PFSK-1 (cell line): ENCODE data around the gene STX2.

Experiments
- FOXP2 ChIP-seq: optimal IDR thresholded peaks from 2 replicates; pipeline ENCODE3; 2011; ENCODE audit warnings: borderline replicate concordance, control low read depth, inconsistent platforms; ENCODE audit not compliant: insufficient read depth; ENCODE audit errors: extremely low read length, extremely low read depth
- POLR2AphosphoS5 ChIP-seq: IDR thresholded peaks from 2 replicates; pipeline ENCODE4 v1.6.1; 2012; ENCODE audit warnings: low read depth, mild to moderate bottlenecking, control low read depth, low read length, moderate library complexity
- SIN3A ChIP-seq: IDR thresholded peaks from 2 replicates; pipeline ENCODE4 v1.6.1; 2012; ENCODE audit warnings: mild to moderate bottlenecking, low read length, moderate library complexity, borderline replicate concordance; ENCODE audit not compliant: insufficient read depth
- TAF1 ChIP-seq: IDR thresholded peaks from 2 replicates; pipeline ENCODE4 v1.6.1; 2012; ENCODE audit warnings: low read length, control low read depth, borderline replicate concordance; ENCODE audit not compliant: insufficient read depth
- TF ChIP-seq, protein P1 (sequence below), 2 experiments: IDR thresholded peaks; 2 replicates each; pipeline versions ENCODE4 v1.6.1 to v1.8.0; 2011 to 2012; ENCODE audit warnings: low read depth in 2 of 2, low read length in 2 of 2, control low read depth in 1 of 2, inconsistent platforms in 1 of 2, mild to moderate bottlenecking in 1 of 2, moderate library complexity in 1 of 2; ENCODE audit not compliant: insufficient read depth in 1 of 2

DNA sequence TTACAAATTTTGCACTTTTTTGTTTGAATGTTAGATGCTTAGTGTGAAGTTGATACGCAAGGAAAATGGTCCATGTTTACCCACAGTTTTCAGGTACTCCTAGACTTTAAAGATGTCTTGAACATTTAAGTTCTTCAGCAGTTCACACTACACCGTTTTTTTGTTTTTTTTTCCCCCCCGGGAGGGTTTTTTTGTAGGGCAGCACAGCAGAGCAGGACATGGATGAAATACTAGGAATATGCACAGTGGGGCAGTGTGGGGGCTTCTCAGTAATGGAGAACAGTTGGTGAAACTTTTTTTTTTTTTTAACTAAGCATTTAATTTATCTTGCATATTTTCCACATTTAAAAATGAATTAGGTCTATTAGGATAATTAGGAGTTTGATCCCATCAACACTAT lies 37.7 kb upstream of the STX2 start:
- TF ChIP-seq FOXP2 (no peak), POLR2AphosphoS5 (no peak; the same call in 1 of the 2 replicates), TAF1 (no peak), SIN3A (no peak)
- TF ChIP-seq, protein P1, sequence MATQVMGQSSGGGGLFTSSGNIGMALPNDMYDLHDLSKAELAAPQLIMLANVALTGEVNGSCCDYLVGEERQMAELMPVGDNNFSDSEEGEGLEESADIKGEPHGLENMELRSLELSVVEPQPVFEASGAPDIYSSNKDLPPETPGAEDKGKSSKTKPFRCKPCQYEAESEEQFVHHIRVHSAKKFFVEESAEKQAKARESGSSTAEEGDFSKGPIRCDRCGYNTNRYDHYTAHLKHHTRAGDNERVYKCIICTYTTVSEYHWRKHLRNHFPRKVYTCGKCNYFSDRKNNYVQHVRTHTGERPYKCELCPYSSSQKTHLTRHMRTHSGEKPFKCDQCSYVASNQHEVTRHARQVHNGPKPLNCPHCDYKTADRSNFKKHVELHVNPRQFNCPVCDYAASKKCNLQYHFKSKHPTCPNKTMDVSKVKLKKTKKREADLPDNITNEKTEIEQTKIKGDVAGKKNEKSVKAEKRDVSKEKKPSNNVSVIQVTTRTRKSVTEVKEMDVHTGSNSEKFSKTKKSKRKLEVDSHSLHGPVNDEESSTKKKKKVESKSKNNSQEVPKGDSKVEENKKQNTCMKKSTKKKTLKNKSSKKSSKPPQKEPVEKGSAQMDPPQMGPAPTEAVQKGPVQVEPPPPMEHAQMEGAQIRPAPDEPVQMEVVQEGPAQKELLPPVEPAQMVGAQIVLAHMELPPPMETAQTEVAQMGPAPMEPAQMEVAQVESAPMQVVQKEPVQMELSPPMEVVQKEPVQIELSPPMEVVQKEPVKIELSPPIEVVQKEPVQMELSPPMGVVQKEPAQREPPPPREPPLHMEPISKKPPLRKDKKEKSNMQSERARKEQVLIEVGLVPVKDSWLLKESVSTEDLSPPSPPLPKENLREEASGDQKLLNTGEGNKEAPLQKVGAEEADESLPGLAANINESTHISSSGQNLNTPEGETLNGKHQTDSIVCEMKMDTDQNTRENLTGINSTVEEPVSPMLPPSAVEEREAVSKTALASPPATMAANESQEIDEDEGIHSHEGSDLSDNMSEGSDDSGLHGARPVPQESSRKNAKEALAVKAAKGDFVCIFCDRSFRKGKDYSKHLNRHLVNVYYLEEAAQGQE (IDR thresholded peaks at IDR 0.05; ENCODE audit: insufficient read depth in 1 of 2, low read depth in 2 of 2, low read length in 2 of 2), result no peak
